ENCODE measurements around the gene SPTBN1. TPM values are rescaled to one million over a fixed set of nuclear protein-coding genes. Genes with fewer than 3 reads are reported as not detected.

Gene SPTBN1
- total and polyA plus RNA-seq, 4 experiments from 2014 or later, result 2.9 to 121 (median 87.3) TPM

DNA sequence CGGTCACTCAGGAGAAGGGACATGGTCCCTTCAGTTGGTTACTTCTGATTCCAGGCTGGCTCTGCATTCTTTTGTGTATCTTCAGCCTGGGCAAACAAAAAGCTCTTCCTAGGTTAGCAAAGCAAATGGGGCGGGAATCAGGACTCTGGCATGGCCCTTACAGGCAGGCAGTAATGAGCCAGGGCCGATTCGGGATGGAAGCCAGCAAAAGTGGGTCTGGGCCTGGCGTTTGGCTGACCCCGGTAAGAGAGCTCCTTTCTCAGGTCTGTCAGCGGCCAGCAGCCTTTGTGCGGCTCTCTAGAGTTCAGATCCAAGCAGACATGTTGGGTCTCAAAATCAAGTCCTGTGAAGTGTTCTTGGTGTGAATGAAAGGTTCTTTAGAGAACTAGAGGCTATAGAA lies 185.9 kb downstream of the SPTBN1 start:
- Mint-ChIP-seq H3K27me3 (no peaks in the 10 kb centered on the region), H3K9me3 (no peaks in the 10 kb centered on the region), H3K27ac (peak overlapping the region; percentile 24 to 87 (median 74)), H3K36me3 (peaks cover 86 to 88% of the 10 kb centered on the region in 2 donors), H3K4me3 (no peak overlapping the region), H3K4me1 (peaks cover 11 to 26% (median 15%) of the 10 kb centered on the region in 4 donors)
- Histone ChIP-seq H3K36me3 (ENCODE audit: insufficient read depth, low read length) (peaks cover 50% of the 10 kb centered on the region), H3K9me3 (ENCODE audit: control insufficient read depth in 1 of 2, low read length in 2 of 2) (no peaks in the 10 kb centered on the region), H3K4me3 (ENCODE audit: low read length in 2 of 2) (no peak overlapping the region), H3K27me3 (ENCODE audit: insufficient read depth, low read length) (no peaks in the 10 kb centered on the region), H3K27ac (ENCODE audit: low read depth, low read length) (no peak overlapping the region), H3K4me1 (ENCODE audit: insufficient read depth, low read length) (no peaks in the 10 kb centered on the region)
- CTCF ChIA-PET (ENCODE audit: partially characterized antibody), result interaction anchor here (1.3 to 2.1 kb wide), 2 partner anchors 83 to 119 kb away, joined by 6 to 7 read pairs; no protein-coding TSS in a partner anchor
- POLR2A ChIA-PET (ENCODE audit: partially characterized antibody), result no interaction called here
- no peak for DNase-seq
- intact Hi-C loops (cut with micrococcal nuclease), result no loop called here

GRCh38 chr2:54642677-54643430 lies 186.7 kb downstream of the SPTBN1 start:
- Mint-ChIP-seq H3K27ac (peak overlapping the region in 6 of 7 donors; percentile 16 to 74 (median 51)), H3K36me3 (peaks cover 87 to 90% of the 10 kb centered on the region in 2 donors), H3K9me3 (no peaks in the 10 kb centered on the region), H3K4me3 (no peak overlapping the region), H3K27me3 (no peaks in the 10 kb centered on the region), H3K4me1 (peaks cover 11 to 26% (median 14%) of the 10 kb centered on the region in 4 donors)
- H3K9me3 ChIP-seq (ENCODE audit: control insufficient read depth in 1 of 2, low read length in 2 of 2), result no peaks in the 10 kb centered on the region
- intact Hi-C loops (cut with micrococcal nuclease), result no loop called here
- ChIA-PET CTCF (ENCODE audit: partially characterized antibody) (interaction anchor here (0.6 to 2.1 kb wide), 4 partner anchors 23 to 119 kb away, joined by 3 to 7 read pairs (median 4); no protein-coding TSS in a partner anchor), POLR2A (ENCODE audit: partially characterized antibody) (interaction anchor here (1.7 kb wide), 1 partner anchor 85 kb away, joined by 4 read pairs; no protein-coding TSS in a partner anchor)
- H3K36me3 ChIP-seq (ENCODE audit: insufficient read depth, low read length), result peaks cover 59% of the 10 kb centered on the region
- H3K27ac ChIP-seq (ENCODE audit: low read depth, low read length), result no peak overlapping the region
- DNase-seq, result no peak
- no peak overlapping the region for H3K4me3 ChIP-seq (ENCODE audit: low read length in 2 of 2)
- no peaks in the 10 kb centered on the region for H3K4me1 ChIP-seq (ENCODE audit: insufficient read depth, low read length)
- H3K27me3 ChIP-seq (ENCODE audit: insufficient read depth, low read length), result no peaks in the 10 kb centered on the region

DNA sequence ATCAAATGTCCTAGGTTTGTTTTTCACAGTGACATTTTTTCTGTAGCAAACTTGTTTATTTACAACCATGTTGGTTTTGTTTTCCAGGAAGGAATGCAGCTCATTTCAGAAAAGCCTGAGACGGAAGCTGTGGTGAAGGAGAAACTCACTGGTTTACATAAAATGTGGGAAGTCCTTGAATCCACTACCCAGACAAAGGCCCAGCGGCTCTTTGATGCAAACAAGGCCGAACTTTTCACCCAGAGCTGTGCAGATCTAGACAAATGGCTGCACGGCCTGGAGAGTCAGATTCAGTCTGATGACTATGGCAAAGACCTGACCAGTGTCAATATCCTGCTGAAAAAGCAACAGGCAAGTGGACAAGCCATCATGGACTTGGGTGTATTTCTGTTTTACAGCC lies 188.1 kb downstream of the SPTBN1 start:
- Histone ChIP-seq H3K27me3 (ENCODE audit: insufficient read depth, low read length) (no peaks in the 10 kb centered on the region), H3K4me3 (ENCODE audit: low read length in 2 of 2) (no peak overlapping the region), H3K36me3 (ENCODE audit: insufficient read depth, low read length) (peaks cover 63% of the 10 kb centered on the region), H3K9me3 (ENCODE audit: control insufficient read depth in 1 of 2, low read length in 2 of 2) (no peaks in the 10 kb centered on the region), H3K4me1 (ENCODE audit: insufficient read depth, low read length) (no peaks in the 10 kb centered on the region), H3K27ac (ENCODE audit: low read depth, low read length) (no peak overlapping the region)
- Mint-ChIP-seq H3K4me1 (peaks cover 10 to 14% (median 11%) of the 10 kb centered on the region in 4 donors), H3K27ac (no peak overlapping the region), H3K9me3 (no peaks in the 10 kb centered on the region), H3K4me3 (no peak overlapping the region), H3K27me3 (no peaks in the 10 kb centered on the region), H3K36me3 (peaks cover 88 to 90% of the 10 kb centered on the region in 2 donors)
- ChIA-PET CTCF (ENCODE audit: partially characterized antibody) (no interaction called here), POLR2A (ENCODE audit: partially characterized antibody) (interaction anchor here (1.7 kb wide), 1 partner anchor 86 kb away, joined by 4 read pairs; no protein-coding TSS in a partner anchor)
- DNase-seq, result no peak
- intact Hi-C loops (cut with micrococcal nuclease), result no loop called here

DNA sequence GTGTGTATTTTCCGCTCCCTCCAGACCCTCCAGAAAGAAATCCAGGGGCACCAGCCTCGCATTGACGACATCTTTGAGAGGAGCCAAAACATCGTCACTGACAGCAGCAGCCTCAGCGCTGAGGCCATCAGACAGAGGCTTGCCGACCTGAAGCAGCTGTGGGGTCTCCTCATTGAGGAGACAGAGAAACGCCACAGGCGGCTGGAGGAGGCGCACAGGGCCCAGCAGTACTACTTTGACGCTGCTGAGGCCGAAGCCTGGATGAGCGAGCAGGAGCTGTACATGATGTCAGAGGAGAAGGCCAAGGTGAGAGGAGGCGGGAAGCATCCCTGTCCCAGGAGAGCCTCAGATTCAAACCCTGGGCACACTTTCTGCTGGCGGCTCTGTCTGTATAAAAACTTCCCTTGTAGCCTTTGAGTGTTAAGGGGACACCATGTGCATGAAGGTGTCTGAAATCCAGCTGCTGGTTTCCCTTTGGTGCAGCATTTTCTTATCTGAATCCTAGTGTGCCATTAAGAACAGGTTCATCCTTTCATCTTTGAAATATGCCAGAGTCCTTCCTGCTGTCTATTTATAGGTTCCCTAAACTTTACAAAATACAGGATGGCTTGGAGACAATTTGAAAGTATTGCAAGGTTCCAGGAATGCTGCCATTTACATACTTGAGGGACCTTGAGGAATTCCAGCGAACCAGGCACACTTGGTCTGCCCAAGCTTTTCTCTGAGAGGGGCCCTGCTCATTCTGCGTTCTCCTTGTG lies 190.2 kb downstream of the SPTBN1 start:
- Histone ChIP-seq H3K9me3 (ENCODE audit: control insufficient read depth in 1 of 2, low read length in 2 of 2) (no peaks in the 10 kb centered on the region), H3K27ac (ENCODE audit: low read depth, low read length) (no peak overlapping the region), H3K27me3 (ENCODE audit: insufficient read depth, low read length) (no peaks in the 10 kb centered on the region), H3K36me3 (ENCODE audit: insufficient read depth, low read length) (peaks cover 73% of the 10 kb centered on the region), H3K4me3 (ENCODE audit: low read length in 2 of 2) (no peak overlapping the region), H3K4me1 (ENCODE audit: insufficient read depth, low read length) (no peaks in the 10 kb centered on the region)
- Mint-ChIP-seq H3K27ac (peak overlapping the region in 2 of 7 donors; percentile 55 to 70), H3K36me3 (peaks cover 87 to 91% of the 10 kb centered on the region in 2 donors), H3K9me3 (no peaks in the 10 kb centered on the region), H3K27me3 (no peaks in the 10 kb centered on the region), H3K4me3 (no peak overlapping the region), H3K4me1 (peaks cover 5 to 8% (median 6%) of the 10 kb centered on the region in 4 donors)
- ChIA-PET CTCF (ENCODE audit: partially characterized antibody) (interaction anchor here (0.8 to 1.2 kb wide), 3 partner anchors 19 to 124 kb away, joined by 3 to 4 read pairs (median 3); no protein-coding TSS in a partner anchor), POLR2A (ENCODE audit: partially characterized antibody) (no interaction called here)
- no peak for DNase-seq
- intact Hi-C loops (cut with micrococcal nuclease), result no loop called here

GRCh38 chr2:54648256-54648655 lies 192.1 kb downstream of the SPTBN1 start:
- Mint-ChIP-seq H3K27ac (peak overlapping the region in 3 of 7 donors; percentile 24 to 38 (median 32)), H3K4me1 (peaks cover 0 to 4% (median 2%) of the 10 kb centered on the region in 4 donors), H3K36me3 (peaks cover 88 to 92% of the 10 kb centered on the region in 2 donors), H3K9me3 (no peaks in the 10 kb centered on the region), H3K27me3 (no peaks in the 10 kb centered on the region), H3K4me3 (no peak overlapping the region)
- Histone ChIP-seq H3K4me3 (ENCODE audit: low read length in 2 of 2) (no peak overlapping the region), H3K27ac (ENCODE audit: low read depth, low read length) (no peak overlapping the region), H3K36me3 (ENCODE audit: insufficient read depth, low read length) (peaks cover 80% of the 10 kb centered on the region), H3K4me1 (ENCODE audit: insufficient read depth, low read length) (no peaks in the 10 kb centered on the region), H3K27me3 (ENCODE audit: insufficient read depth, low read length) (no peaks in the 10 kb centered on the region), H3K9me3 (ENCODE audit: control insufficient read depth in 1 of 2, low read length in 2 of 2) (no peaks in the 10 kb centered on the region)
- intact Hi-C loops (cut with micrococcal nuclease), result no loop called here
- CTCF ChIA-PET (ENCODE audit: partially characterized antibody), result no interaction called here
- DNase-seq, result no peak
- POLR2A ChIA-PET (ENCODE audit: partially characterized antibody), result no interaction called here

DNA sequence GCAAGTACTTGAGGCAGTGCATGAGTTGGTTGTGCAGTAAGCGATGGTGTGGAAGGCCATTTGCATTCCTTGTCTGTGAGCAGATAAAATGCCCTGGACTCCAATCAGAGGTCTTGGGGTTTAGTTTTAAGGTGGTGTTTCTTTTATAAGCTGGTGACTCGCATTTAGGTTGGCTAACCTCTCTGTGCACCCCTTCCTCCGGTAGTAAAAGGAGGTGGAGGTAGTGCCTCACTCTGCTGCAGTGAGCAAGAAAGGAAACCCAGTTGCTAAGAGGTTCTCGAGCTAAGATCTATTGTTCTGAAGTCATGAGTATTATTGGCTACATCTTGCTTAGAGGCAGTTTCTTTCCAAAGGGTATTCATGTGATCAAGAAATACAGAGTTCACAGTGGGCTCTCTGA lies 193.1 kb downstream of the SPTBN1 start:
- H3K9me3 Mint-ChIP-seq, result no peaks in the 10 kb centered on the region
- H3K4me3 Mint-ChIP-seq, result no peak overlapping the region
- ChIA-PET CTCF (ENCODE audit: partially characterized antibody) (interaction anchor here (1.0 to 2.3 kb wide), 2 partner anchors 9 to 17 kb away, joined by 3 to 9 read pairs; no protein-coding TSS in a partner anchor), POLR2A (ENCODE audit: partially characterized antibody) (no interaction called here)
- peak overlapping the region in 2 of 7 donors; percentile 38 to 87 for H3K27ac Mint-ChIP-seq
- intact Hi-C loops (cut with micrococcal nuclease), result no loop called here
- H3K4me3 ChIP-seq (ENCODE audit: low read length in 2 of 2), result no peak overlapping the region
- no peaks in the 10 kb centered on the region for H3K27me3 Mint-ChIP-seq
- peaks cover 86% of the 10 kb centered on the region for H3K36me3 ChIP-seq (ENCODE audit: insufficient read depth, low read length)
- peaks cover 0 to 4% (median 2%) of the 10 kb centered on the region in 4 donors for H3K4me1 Mint-ChIP-seq
- DNase-seq, result no peak
- H3K27ac ChIP-seq (ENCODE audit: low read depth, low read length), result no peak overlapping the region
- H3K4me1 ChIP-seq (ENCODE audit: insufficient read depth, low read length), result no peaks in the 10 kb centered on the region
- H3K27me3 ChIP-seq (ENCODE audit: insufficient read depth, low read length), result no peaks in the 10 kb centered on the region
- H3K36me3 Mint-ChIP-seq, result peaks cover 88 to 93% of the 10 kb centered on the region in 2 donors
- H3K9me3 ChIP-seq (ENCODE audit: control insufficient read depth in 1 of 2, low read length in 2 of 2), result no peaks in the 10 kb centered on the region

- peaks cover 86% of the 10 kb centered on the region for H3K36me3 ChIP-seq (ENCODE audit: insufficient read depth, low read length)
- no peaks in the 10 kb centered on the region for H3K27me3 Mint-ChIP-seq
- H3K4me3 Mint-ChIP-seq, result no peak overlapping the region
- H3K27ac ChIP-seq (ENCODE audit: low read depth, low read length), result no peak overlapping the region
- POLR2A ChIA-PET (ENCODE audit: partially characterized antibody), result no interaction called here
- no peaks in the 10 kb centered on the region for H3K4me1 ChIP-seq (ENCODE audit: insufficient read depth, low read length)
- no peaks in the 10 kb centered on the region for H3K9me3 Mint-ChIP-seq
- no peak for DNase-seq
- H3K4me3 ChIP-seq (ENCODE audit: low read length in 2 of 2), result no peak overlapping the region
- intact Hi-C loops (cut with micrococcal nuclease), result loop anchor here (5.0 kb wide), 1 partner anchor 77 kb away; no protein-coding TSS in a partner anchor
- H3K36me3 Mint-ChIP-seq, result peaks cover 85 to 92% of the 10 kb centered on the region in 2 donors
- CTCF ChIA-PET (ENCODE audit: partially characterized antibody), result interaction anchor here (1.0 to 2.3 kb wide), 2 partner anchors 9 to 16 kb away, joined by 3 to 9 read pairs; no protein-coding TSS in a partner anchor
- no peaks in the 10 kb centered on the region for H3K27me3 ChIP-seq (ENCODE audit: insufficient read depth, low read length)
- peaks cover 0 to 4% (median 2%) of the 10 kb centered on the region in 4 donors for H3K4me1 Mint-ChIP-seq
- H3K9me3 ChIP-seq (ENCODE audit: control insufficient read depth in 1 of 2, low read length in 2 of 2), result no peaks in the 10 kb centered on the region
- H3K27ac Mint-ChIP-seq, result peak overlapping the region in 3 of 7 donors; percentile 29 to 52 (median 36)
Measured at GRCh38 chr2:54649633-54650032, 193.5 kb downstream of the SPTBN1 start.
